Activated naive CD8-positive, alpha-beta T cell treated with anti-CD3 and anti-CD28 coated beads, Interleukin-2, amount 50 U/mL, for 24 hours (primary cell): ENCODE data around the gene NAGPA.
A peak's percentile ranks its signal among the peaks of the same experiment; 100 is the strongest.
"Not testable (repeated sequence)": the region's sequence is repeated elsewhere in the genome, so short reads cannot be mapped to it uniquely, and the experiment has no call there.

Experiments used
- ATAC-seq: fragments of 150-1000 bp; cut with Tn5 transposase; one replicate; pipeline ENCODE4 v1.10.0; 2021
- DNase-seq: peaks from one replicate; pipeline ENCODE4 v3.0.0; 2021
- H3K27ac Mint-ChIP-seq: one replicate; pipeline ENCODE4 v1.8.0; 2021; ENCODE audit warnings: mild to moderate bottlenecking, mixed read lengths
- H3K27me3 Mint-ChIP-seq: one replicate; pipeline ENCODE4 v1.8.0; 2021; ENCODE audit warnings: mixed read lengths
- H3K36me3 Mint-ChIP-seq: one replicate; pipeline ENCODE4 v1.8.0; 2021; ENCODE audit warnings: low read depth, mixed read lengths
- H3K4me1 Mint-ChIP-seq: one replicate; pipeline ENCODE4 v1.8.0; 2021; ENCODE audit warnings: mixed read lengths
- H3K4me3 Mint-ChIP-seq: one replicate; pipeline ENCODE4 v1.8.0; 2021; ENCODE audit warnings: mild to moderate bottlenecking, moderate library complexity, mixed read lengths
- H3K9me3 Mint-ChIP-seq: one replicate; pipeline ENCODE4 v1.8.0; 2021; ENCODE audit warnings: mixed read lengths

Gene NAGPA, protein sequence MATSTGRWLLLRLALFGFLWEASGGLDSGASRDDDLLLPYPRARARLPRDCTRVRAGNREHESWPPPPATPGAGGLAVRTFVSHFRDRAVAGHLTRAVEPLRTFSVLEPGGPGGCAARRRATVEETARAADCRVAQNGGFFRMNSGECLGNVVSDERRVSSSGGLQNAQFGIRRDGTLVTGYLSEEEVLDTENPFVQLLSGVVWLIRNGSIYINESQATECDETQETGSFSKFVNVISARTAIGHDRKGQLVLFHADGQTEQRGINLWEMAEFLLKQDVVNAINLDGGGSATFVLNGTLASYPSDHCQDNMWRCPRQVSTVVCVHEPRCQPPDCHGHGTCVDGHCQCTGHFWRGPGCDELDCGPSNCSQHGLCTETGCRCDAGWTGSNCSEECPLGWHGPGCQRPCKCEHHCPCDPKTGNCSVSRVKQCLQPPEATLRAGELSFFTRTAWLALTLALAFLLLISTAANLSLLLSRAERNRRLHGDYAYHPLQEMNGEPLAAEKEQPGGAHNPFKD

DNA sequence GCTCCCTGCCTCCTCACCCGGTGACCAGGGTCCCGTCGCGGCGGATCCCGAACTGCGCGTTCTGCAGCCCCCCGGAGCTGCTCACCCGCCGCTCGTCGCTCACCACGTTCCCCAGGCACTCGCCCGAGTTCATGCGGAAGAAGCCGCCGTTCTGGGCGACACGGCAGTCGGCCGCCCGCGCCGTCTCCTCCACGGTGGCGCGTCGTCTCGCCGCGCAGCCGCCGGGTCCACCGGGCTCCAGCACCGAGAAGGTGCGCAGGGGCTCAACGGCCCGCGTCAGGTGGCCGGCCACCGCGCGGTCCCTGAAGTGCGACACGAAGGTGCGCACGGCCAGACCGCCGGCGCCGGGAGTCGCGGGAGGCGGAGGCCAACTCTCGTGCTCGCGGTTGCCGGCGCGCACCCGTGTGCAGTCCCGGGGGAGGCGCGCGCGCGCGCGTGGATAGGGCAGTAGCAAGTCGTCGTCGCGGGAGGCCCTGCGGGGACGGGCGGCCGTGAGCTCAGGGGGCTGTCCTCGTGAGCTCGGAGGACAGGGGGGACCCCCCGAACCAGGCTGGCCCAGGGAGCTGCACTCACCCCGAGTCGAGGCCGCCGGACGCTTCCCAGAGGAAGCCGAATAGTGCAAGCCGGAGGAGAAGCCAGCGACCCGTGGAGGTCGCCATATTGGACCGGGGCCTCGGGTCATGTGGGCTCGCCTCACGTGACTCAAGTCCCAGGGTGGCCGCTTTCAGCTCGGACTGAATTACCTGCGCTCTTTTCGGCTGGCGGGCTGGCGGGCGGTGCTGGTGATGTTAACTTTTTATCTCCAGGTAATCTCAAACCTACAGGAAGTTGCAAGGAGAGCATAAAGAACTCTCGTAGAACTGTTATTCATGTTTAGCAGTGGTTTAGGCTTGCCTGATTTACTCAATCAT is at the start of gene NAGPA:
TSS of gene NAGPA (minus strand) at position 680 of the 911 bp plus-strand sequence. CDS start at position 659, 21 bp downstream.
- Mint-ChIP-seq H3K9me3 (no peaks in the 10 kb centered on the region), H3K27ac (peak within 1 kb of the TSS; percentile 87), H3K4me1 (peaks cover 17% of the 10 kb centered on the region), H3K36me3 (no peaks in the 10 kb centered on the region), H3K27me3 (no peaks in the 10 kb centered on the region), H3K4me3 (peak within 1 kb of the TSS; percentile 84)
- DNase-seq: peak; percentile 83
- ATAC-seq: peak; percentile 86

DNA sequence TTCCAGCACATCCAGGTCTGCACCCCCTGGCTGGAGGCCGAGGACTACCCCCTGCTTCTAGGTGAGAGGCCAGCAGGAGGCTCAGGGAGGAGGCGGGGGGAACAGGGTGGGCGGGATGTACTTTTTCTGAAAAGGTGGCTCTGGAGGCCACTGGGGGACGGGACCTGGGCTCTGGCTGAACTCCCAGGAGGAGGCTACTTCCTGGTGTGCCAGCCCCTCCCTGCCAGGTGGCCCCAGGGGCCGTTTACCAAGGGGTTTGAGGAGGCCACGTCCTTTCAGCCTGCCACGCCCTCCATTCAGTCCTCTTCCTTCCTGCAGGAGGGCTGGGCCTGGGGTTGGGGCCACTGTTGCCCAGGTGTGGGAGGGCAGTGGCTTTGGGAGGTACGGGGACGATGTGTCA is 47.3 kb upstream of the NAGPA start:
- not testable (repeated sequence) for H3K4me1 Mint-ChIP-seq, H3K27me3 Mint-ChIP-seq, DNase-seq, H3K9me3 Mint-ChIP-seq, ATAC-seq, H3K4me3 Mint-ChIP-seq, H3K27ac Mint-ChIP-seq
- H3K36me3 Mint-ChIP-seq: peaks cover 29% of the 10 kb centered on the region

DNA sequence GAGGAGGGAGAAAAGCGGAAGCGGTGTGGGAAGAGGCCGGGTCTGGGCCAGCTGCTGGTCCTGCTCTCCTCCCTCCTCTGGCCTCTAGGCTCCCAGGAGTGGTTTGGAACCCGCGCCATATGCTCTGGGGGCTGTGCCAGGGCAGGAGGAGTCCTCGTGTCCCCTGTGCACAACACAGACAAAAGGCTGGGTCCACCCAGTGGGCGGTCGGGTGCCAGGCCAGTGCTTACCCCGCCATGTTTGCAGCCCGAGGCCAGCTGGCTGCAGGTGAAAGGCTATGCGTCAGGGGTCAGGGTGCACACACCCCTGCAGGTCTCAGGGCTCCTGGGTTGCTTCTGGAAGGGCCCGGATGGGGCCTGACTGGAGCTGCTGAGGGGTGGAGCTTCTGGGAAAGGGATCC is 46.7 kb upstream of the NAGPA start:
- peaks cover 30% of the 10 kb centered on the region for H3K36me3 Mint-ChIP-seq
- ATAC-seq, H3K4me1 Mint-ChIP-seq, H3K4me3 Mint-ChIP-seq, H3K9me3 Mint-ChIP-seq, H3K27ac Mint-ChIP-seq, H3K27me3 Mint-ChIP-seq, DNase-seq: not testable (repeated sequence)

DNA sequence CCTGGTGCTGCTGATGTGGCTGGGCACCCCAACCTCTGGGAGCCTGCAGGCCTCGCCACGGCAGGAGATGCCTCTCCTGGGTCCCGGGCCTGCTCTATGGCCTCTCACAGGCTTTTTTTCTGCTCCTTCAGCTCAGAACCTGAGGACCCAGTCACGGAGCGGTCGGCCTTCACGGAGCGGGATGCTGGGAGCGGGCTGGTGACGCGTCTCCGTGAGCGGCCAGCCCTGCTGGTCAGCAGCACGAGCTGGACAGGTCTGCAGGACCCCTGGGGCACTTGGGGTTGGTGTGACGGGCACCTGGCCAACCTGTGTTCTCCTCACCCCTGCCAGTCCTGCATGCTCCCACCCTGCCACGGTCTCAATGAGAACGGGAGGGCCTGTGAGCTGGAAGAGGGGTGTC is 44.9 kb upstream of the NAGPA start:
- DNase-seq (no peak), ATAC-seq (no peak)
- H3K4me3 Mint-ChIP-seq: no peak overlapping the region
- peaks cover 19% of the 10 kb centered on the region for H3K36me3 Mint-ChIP-seq
- H3K9me3 Mint-ChIP-seq: no peaks in the 10 kb centered on the region
- no peaks in the 10 kb centered on the region for H3K4me1 Mint-ChIP-seq
- no peak overlapping the region for H3K27ac Mint-ChIP-seq
- H3K27me3 Mint-ChIP-seq: no peaks in the 10 kb centered on the region

DNA sequence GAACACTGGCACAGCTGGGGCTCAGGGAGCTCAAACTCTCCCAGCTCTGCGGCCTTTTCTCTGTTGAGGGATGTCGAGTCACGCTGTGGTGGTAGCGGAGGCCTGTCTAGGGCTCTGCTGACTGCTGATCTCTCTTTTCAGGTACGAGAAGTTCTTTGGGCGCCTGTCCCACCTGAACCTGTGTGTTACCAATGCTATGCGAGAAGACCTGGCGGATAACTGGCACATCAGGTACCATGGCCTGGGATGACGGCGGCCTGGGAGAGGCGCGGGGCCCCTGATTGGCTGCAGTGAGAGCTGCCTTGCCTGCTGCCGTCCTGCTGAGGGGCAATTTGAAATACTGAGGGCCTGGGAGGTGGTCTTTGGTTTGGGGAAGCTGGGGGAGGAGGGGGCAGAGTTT is 43.6 kb upstream of the NAGPA start:
- DNase-seq: no peak
- Mint-ChIP-seq H3K27ac (no peak overlapping the region), H3K27me3 (no peaks in the 10 kb centered on the region), H3K9me3 (no peaks in the 10 kb centered on the region), H3K4me3 (no peak overlapping the region), H3K4me1 (peaks cover 11% of the 10 kb centered on the region), H3K36me3 (peaks cover 16% of the 10 kb centered on the region)
- no peak for ATAC-seq

DNA sequence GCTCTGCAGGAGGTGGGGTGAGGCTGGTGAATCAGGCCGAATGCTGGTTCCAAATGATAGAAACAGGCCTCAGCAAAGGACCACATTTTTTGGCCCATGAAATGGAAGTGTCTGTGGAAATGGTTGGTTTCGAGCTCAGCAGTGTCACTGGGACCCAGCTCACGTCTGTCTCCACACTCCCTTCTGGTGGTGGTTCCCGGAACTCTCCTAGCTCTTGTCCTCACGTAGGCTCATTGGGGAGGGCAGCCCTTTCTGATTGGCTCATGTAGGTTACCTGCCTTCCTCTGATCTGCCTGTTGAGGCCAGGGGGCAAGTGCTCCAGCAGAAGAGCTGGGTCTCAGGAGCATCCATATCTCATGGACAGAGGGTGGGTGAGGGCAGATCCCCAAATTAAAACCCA is 41.9 kb upstream of the NAGPA start:
- H3K9me3 Mint-ChIP-seq: no peaks in the 10 kb centered on the region
- peaks cover 25% of the 10 kb centered on the region for H3K4me1 Mint-ChIP-seq
- DNase-seq (no peak), ATAC-seq (no peak)
- peaks cover 16% of the 10 kb centered on the region for H3K36me3 Mint-ChIP-seq
- no peaks in the 10 kb centered on the region for H3K27me3 Mint-ChIP-seq
- no peak overlapping the region for H3K4me3 Mint-ChIP-seq
- H3K27ac Mint-ChIP-seq: no peak overlapping the region

DNA sequence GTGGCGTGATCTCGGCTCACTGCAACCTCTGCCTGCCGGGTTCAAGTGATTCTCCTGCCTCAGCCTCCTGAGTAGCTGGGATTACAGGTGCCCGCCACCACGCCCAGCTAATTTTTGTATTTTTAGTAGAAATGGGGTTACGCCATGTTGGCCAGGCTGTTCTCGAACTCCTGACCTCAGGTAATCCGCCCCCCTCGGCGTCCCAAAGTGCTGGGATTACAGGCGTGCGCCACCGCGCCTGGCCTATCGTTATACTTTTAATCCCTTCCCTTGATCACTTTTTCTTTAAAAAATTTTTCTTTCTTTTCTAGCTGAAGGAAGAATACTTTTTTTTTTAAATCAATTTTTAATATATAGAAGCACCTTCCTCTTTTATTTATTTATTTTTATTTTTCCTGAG is 40.0 kb upstream of the NAGPA start:
- H3K4me3 Mint-ChIP-seq, H3K27me3 Mint-ChIP-seq, H3K27ac Mint-ChIP-seq, H3K9me3 Mint-ChIP-seq, DNase-seq, ATAC-seq: not testable (repeated sequence)
- Mint-ChIP-seq H3K36me3 (peaks cover 10% of the 10 kb centered on the region), H3K4me1 (peaks cover 25% of the 10 kb centered on the region)

DNA sequence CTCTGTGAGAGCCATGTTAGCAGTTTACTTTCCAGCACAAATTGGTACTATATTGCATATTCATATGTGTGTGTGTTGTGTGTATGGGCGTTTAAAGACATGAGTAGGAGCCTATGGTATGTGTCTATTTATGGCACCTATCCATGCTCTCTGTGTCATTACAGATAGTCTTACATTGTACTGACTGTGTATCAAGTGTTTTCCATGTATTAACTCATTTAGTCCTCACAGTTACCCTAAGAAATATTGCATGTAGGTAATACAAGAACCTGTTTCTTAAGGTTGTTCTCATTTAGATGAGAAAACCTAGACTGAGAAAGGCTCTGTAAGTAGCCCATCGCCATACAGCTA is 39.5 kb upstream of the NAGPA start:
- no peak for DNase-seq
- no peak for ATAC-seq
- H3K4me3 Mint-ChIP-seq: peak overlapping the region; percentile 95

DNA sequence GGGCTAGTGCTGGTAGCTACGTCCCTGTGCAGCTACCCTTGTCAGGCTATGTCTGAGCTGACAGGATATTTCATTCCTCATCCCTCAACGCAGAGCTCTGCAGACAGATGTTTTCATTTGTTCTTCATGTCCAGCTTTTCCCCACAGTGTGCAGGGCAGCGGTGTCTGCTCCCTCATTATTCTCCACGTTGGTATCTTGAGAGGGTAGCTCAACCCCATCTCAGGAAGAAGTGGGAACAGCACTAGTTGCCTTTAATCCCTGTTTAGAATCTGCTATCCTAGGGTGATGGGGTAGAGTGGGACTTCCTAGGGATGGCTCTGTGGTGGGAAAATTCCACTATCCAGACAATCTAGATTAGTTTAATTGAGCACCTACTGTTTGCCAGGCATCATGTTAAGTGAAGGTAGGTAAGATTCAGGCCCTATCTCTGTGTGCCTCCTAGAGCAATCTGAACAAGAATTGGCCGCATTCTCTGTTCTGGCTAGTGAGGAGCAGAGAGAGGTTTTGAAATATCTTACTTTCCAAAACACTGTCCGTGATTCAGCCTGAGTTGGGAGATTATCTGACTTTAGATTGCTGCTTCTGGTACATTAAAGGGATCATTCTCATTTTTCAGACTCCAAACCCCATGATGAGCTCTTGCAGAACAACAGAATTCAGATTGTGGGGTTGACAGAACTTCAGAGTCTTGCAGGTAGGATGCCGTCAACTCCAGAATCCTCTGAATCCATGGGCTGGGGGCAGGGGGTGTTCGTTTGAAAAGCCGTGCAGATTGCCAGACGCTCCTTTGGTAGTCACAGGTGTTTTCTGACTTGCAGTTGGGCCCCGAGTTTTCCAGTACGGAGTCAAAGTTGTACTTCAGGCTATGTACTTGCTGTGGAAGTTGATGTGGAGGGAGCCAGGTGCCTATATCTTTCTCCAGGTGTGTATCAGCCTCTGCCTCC is 38.9 kb upstream of the NAGPA start:
- peak; percentile 25 for ATAC-seq
- peaks cover 10% of the 10 kb centered on the region for H3K36me3 Mint-ChIP-seq
- no peaks in the 10 kb centered on the region for H3K9me3 Mint-ChIP-seq
- DNase-seq: no peak
- H3K27me3 Mint-ChIP-seq: no peaks in the 10 kb centered on the region
- peak overlapping the region; percentile 95 for H3K4me3 Mint-ChIP-seq
- peaks cover 25% of the 10 kb centered on the region for H3K4me1 Mint-ChIP-seq
- H3K27ac Mint-ChIP-seq: peak overlapping the region; percentile 95

More for the DNA sequence above, 39.5 kb upstream of the NAGPA start:
- Mint-ChIP-seq H3K27ac (peak overlapping the region; percentile 95), H3K27me3 (no peaks in the 10 kb centered on the region), H3K36me3 (peaks cover 10% of the 10 kb centered on the region), H3K4me1 (peaks cover 25% of the 10 kb centered on the region), H3K9me3 (no peaks in the 10 kb centered on the region)

DNA sequence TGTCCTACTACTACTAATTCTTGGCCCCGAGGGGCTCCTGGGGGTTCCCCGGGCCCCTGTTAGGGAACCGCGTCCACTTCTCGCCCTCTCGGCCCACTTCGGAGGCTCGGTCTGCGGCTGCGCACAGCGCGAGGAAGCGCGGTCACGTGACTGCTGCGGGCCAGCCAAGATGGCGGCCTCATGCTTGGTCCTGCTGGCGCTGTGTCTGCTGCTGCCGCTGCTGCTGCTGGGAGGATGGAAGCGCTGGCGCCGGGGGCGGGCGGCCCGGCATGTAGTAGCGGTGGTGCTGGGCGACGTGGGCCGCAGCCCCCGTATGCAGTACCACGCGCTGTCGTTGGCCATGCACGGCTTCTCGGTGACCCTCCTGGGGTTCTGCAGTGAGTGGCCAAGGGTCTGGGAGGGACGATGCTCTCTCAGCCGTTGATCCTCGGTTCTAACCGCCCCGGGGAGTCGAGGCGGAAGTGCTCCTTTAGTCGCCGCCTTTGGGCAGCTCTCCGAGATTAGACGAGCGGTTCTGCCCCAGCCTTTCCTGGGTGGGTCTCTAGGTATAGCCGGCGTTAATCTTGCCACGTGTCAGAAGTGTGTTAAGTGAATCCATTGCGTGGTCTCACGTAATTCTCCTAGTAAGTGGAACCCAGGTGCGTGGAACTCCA is 38.1 kb upstream of the NAGPA start, which contains the start of gene ALG1:
TSS of gene ALG1 (plus strand) at position 163 of the 653 bp plus-strand sequence. CDS start at position 170, 7 bp downstream.
- Mint-ChIP-seq H3K9me3 (no peaks in the 10 kb centered on the region), H3K4me1 (peaks cover 25% of the 10 kb centered on the region), H3K27ac (peak within 1 kb of the TSS; percentile 95), H3K27me3 (no peaks in the 10 kb centered on the region), H3K4me3 (peak within 1 kb of the TSS; percentile 95), H3K36me3 (peaks cover 10% of the 10 kb centered on the region)
- ATAC-seq: peak; percentile 91
- DNase-seq: peak; percentile 93

DNA sequence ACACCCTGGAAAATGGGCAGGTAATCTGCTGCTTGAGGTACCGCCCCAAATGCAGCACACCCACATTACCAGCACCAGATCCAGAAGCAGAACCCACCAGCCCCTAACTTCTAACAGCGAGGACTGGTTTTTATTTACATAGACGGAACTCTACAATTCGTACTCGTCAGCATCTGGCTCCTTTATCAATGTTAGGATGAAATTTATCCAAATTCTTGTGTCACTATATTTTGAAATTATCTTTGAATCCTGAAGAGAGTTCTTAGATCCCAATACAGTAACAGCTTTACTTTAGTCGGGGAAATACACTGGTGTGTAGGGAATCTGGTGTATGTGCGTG is 37.6 kb upstream of the NAGPA start:
- Mint-ChIP-seq H3K4me3 (peak overlapping the region; percentile 95), H3K4me1 (peaks cover 25% of the 10 kb centered on the region), H3K27me3 (no peaks in the 10 kb centered on the region), H3K9me3 (no peaks in the 10 kb centered on the region), H3K27ac (peak overlapping the region; percentile 95), H3K36me3 (peaks cover 8% of the 10 kb centered on the region)
- ATAC-seq: no peak
- DNase-seq: no peak

DNA sequence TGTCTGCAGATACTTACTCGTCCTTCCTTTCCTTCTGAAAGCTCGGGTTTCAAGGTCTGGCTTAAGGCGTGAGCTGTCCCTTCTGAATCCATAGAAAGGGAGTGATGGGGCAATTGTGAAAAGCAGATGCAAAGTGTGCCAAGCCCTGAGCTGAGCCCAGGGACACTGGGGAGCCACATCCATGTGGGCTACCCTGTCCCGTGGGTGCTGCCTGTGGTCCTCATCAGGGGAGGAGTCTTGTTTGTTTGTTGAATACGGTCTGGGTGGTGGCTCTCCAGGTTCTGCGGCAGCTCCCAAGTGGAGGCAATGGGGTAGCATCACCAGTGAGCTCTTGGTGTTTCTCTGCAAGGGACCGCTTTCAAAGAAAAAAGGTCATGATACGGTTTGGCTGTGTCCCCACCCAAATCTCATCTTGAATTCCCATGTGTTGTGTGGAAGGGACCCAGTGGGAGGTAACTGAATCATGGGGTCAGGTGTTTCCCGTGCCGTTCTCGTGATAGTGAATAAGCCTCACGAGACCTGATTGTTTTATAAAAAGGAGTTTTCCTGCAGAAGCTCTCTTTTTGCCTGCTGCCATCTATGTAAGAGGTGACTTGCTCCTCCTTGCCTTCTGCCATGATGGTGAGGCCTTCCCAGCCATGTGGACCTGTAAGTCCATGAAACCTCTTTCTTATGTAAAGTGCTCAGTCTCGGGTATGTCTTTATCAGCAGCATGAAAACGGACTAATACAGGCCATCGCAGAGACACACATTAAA is 36.9 kb upstream of the NAGPA start:
- H3K9me3 Mint-ChIP-seq: no peaks in the 10 kb centered on the region
- H3K36me3 Mint-ChIP-seq: peaks cover 5% of the 10 kb centered on the region
- no peak for ATAC-seq
- no peaks in the 10 kb centered on the region for H3K27me3 Mint-ChIP-seq
- peaks cover 25% of the 10 kb centered on the region for H3K4me1 Mint-ChIP-seq
- H3K27ac Mint-ChIP-seq: peak overlapping the region; percentile 95
- no peak for DNase-seq
- H3K4me3 Mint-ChIP-seq: peak overlapping the region; percentile 95

DNA sequence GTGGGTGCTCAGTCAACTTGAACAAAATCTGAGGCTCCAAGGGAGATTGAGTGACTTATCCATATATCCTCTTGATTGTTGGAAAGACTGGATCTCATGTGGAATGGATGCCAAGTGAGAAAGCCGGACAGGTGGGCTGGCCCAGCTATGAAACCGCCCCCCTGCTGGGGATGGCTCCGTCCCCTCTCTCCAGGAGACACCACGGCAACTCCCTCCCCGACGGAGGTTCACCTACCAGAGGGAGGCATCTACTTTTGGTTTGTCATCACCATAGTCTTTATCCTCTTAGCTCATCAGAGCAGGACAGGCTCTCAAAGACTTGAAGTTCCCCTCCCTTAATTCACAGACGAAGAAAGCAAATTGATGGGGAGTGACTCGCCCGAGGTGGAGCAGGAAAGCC is 36.1 kb upstream of the NAGPA start:
- Mint-ChIP-seq H3K4me3 (no peak overlapping the region), H3K9me3 (no peaks in the 10 kb centered on the region), H3K27ac (peak overlapping the region; percentile 18)

More for the DNA sequence above, 36.1 kb upstream of the NAGPA start:
- H3K4me1 Mint-ChIP-seq: peaks cover 25% of the 10 kb centered on the region
- DNase-seq (no peak), ATAC-seq (no peak)
- no peaks in the 10 kb centered on the region for H3K36me3 Mint-ChIP-seq
- H3K27me3 Mint-ChIP-seq: no peaks in the 10 kb centered on the region
